Dendritic cell treated with granulocyte-macrophage colony-stimulating factor and Interleukin-4, amounts not matched to agents 40 ng/mL and 50 ng/mL, for 4 days (primary cell): Measurements from ENCODE around the gene TACSTD2.
"Not testable (repeated sequence)": the region's sequence is repeated elsewhere in the genome, so short reads cannot be mapped to it uniquely, and the experiment has no call there.

Experiments used
- H3K27ac Mint-ChIP-seq: one replicate; pipeline ENCODE4 v1.8.0; 2022; ENCODE audit warnings: mild to moderate bottlenecking, mixed read lengths
- H3K27me3 Mint-ChIP-seq: one replicate; pipeline ENCODE4 v1.8.0; 2022; ENCODE audit warnings: mild to moderate bottlenecking, mixed read lengths
- H3K36me3 Mint-ChIP-seq: one replicate; pipeline ENCODE4 v1.8.0; 2022; ENCODE audit warnings: low read depth, mixed read lengths
- H3K4me1 Mint-ChIP-seq: one replicate; pipeline ENCODE4 v1.8.0; 2022; ENCODE audit warnings: low read depth, mixed read lengths
- H3K4me3 Mint-ChIP-seq: one replicate; pipeline ENCODE4 v1.8.0; 2022; ENCODE audit warnings: mild to moderate bottlenecking, moderate library complexity, mixed read lengths
- H3K9me3 Mint-ChIP-seq: one replicate; pipeline ENCODE4 v1.8.0; 2022; ENCODE audit warnings: mixed read lengths
- intact Hi-C: fragments of 100-400 bp; cut with micrococcal nuclease; formaldehyde crosslinking; loops from one replicate; pipeline ENCODE4 v1.15.0; 2022

Gene TACSTD2

GRCh38 chr1:58583496-58583895, 6.4 kb upstream of the TACSTD2 start:
- Mint-ChIP-seq H3K27me3 (peaks cover 22% of the 10 kb centered on the region), H3K4me1 (peaks cover 24% of the 10 kb centered on the region), H3K9me3 (no peaks in the 10 kb centered on the region), H3K4me3 (no peak overlapping the region), H3K36me3 (no peaks in the 10 kb centered on the region), H3K27ac (no peak overlapping the region)
- intact Hi-C loops = loop anchor here (5.0 kb wide), 1 partner anchor 34 kb away; no protein-coding TSS in a partner anchor

DNA sequence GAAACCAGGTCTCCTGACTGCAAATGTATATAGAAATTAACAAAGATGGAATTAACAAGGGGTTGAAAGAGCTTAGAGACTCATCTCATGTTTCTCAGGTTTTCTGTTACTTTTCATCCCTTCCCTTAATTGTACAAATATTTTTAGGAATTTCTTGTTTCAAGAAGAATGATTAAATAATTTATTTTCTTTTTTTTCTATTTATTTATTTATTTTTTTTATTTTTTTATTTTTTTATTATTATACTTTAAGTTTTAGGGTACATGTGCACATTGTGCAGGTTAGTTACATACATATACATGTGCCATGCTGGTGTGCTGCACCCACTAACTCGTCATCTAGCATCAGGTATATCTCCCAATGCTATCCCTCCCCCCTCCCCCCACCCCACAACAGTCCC, 5.1 kb upstream of the TACSTD2 start:
- H3K4me1 Mint-ChIP-seq = peaks cover 35% of the 10 kb centered on the region
- not testable (repeated sequence) for H3K4me3 Mint-ChIP-seq, H3K36me3 Mint-ChIP-seq, H3K9me3 Mint-ChIP-seq, H3K27ac Mint-ChIP-seq
- H3K27me3 Mint-ChIP-seq = peaks cover 33% of the 10 kb centered on the region
- intact Hi-C loops = loop anchor here (5.0 kb wide), 1 partner anchor 35 kb away; no protein-coding TSS in a partner anchor

DNA sequence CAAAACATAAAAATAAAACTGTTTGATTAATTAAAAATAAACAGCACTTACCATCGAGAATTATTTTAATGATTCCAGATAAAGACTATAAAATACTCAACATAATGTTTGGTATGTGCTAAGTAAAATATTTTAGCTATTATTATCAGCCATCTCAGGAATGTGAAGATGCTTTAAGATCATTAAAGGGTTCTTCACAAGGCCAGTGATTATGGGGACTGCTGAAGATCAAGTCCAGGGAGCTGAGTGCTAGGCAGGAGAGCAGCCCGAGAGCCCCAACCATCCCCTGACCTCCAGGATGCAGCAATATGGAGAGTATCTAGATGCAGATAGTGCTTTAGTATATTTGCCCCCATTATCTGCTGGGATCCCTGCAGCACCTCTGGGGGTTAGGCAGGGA, 4.6 kb upstream of the TACSTD2 start:
- H3K4me1 Mint-ChIP-seq = peaks cover 38% of the 10 kb centered on the region
- H3K4me3 Mint-ChIP-seq = no peak overlapping the region
- intact Hi-C loops = loop anchor here (5.0 kb wide), 1 partner anchor 36 kb away; no protein-coding TSS in a partner anchor
- peaks cover 34% of the 10 kb centered on the region for H3K27me3 Mint-ChIP-seq
- H3K27ac Mint-ChIP-seq = no peak overlapping the region
- no peaks in the 10 kb centered on the region for H3K36me3 Mint-ChIP-seq
- no peaks in the 10 kb centered on the region for H3K9me3 Mint-ChIP-seq

DNA sequence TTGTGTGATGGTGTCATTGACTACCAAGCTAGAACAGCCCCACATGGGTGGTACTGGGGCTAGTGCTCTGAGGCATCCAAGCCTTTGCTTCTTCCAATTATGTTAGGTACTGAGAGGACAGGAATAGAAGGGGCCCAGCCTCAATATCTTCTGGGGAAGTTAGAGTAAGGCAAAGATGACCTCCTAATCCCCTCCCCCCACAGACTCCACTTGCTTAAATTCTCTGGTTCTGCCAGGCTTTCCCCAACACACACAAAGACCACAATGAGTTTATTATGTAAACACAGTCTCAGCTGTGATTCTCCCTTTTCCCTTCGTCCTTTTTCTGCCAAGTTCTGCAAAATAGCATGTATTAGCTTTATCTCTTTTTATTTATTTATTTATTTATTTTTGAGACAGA, 3.1 kb upstream of the TACSTD2 start:
- Mint-ChIP-seq H3K36me3 (no peaks in the 10 kb centered on the region), H3K27me3 (peaks cover 41% of the 10 kb centered on the region), H3K27ac (no peak overlapping the region), H3K4me1 (peaks cover 46% of the 10 kb centered on the region), H3K9me3 (no peaks in the 10 kb centered on the region), H3K4me3 (no peak overlapping the region)
- intact Hi-C loops = loop anchor here (5.0 kb wide), 1 partner anchor 37 kb away; no protein-coding TSS in a partner anchor

GRCh38 chr1:58577654-58578030, 590 bp upstream of the TACSTD2 start:
- intact Hi-C loops = no loop called here
- H3K27me3 Mint-ChIP-seq = peaks cover 61% of the 10 kb centered on the region
- H3K9me3 Mint-ChIP-seq = no peaks in the 10 kb centered on the region
- H3K4me3 Mint-ChIP-seq = peak overlapping the region; percentile 7
- H3K27ac Mint-ChIP-seq = no peak overlapping the region
- H3K36me3 Mint-ChIP-seq = no peaks in the 10 kb centered on the region
- peaks cover 26% of the 10 kb centered on the region for H3K4me1 Mint-ChIP-seq

GRCh38 chr1:58576325-58576726, 726 bp downstream of the TACSTD2 start:
- intact Hi-C loops = no loop called here
- Mint-ChIP-seq H3K27me3 (peaks cover 70% of the 10 kb centered on the region), H3K36me3 (no peaks in the 10 kb centered on the region), H3K4me3 (peak overlapping the region; percentile 80), H3K9me3 (no peaks in the 10 kb centered on the region), H3K4me1 (peaks cover 26% of the 10 kb centered on the region), H3K27ac (peak overlapping the region; percentile 60)

DNA sequence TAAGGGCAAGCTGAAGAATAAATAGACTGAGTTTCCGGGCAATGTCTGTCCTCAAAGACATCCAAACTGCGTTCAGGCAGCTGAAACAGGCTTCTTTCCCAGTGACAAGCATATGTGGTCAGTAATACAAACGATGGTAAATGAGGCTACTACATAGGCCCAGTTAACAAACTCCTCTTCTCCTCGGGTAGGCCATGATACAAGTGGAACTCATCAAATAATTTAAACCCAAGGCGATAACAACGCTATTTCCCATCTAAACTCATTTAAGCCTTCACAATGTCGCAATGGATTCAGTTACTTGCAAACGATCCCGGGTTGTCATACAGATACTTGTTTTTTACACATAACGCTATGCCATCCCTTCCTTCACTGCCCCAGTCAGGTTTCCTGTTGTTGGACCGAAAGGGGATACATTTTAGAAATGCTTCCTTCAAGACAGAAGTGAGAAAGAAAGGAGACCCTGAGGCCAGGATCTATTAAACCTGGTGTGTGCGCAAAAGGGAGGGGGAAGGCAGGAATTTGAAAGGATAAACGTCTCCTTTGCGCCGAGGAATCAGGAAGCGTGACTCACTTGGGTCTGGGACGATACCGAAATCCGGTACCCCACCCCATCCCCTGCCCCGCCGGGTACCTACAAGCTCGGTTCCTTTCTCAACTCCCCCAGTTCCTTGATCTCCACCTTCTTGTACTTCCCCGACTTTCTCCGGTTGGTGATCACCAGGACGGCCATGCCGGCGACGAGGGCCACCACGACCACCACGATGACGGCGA, 1.3 kb downstream of the TACSTD2 start:
- Mint-ChIP-seq H3K9me3 (no peaks in the 10 kb centered on the region), H3K36me3 (no peaks in the 10 kb centered on the region), H3K4me1 (peaks cover 26% of the 10 kb centered on the region), H3K27me3 (peaks cover 72% of the 10 kb centered on the region), H3K4me3 (peak overlapping the region; percentile 80), H3K27ac (peak overlapping the region; percentile 60)
- intact Hi-C loops = no loop called here

GRCh38 chr1:58574816-58575215, 2.2 kb downstream of the TACSTD2 start:
- H3K4me1 Mint-ChIP-seq = peaks cover 32% of the 10 kb centered on the region
- peaks cover 73% of the 10 kb centered on the region for H3K27me3 Mint-ChIP-seq
- H3K36me3 Mint-ChIP-seq = no peaks in the 10 kb centered on the region
- H3K9me3 Mint-ChIP-seq = no peaks in the 10 kb centered on the region
- H3K4me3 Mint-ChIP-seq = no peak overlapping the region
- intact Hi-C loops = no loop called here
- no peak overlapping the region for H3K27ac Mint-ChIP-seq

DNA sequence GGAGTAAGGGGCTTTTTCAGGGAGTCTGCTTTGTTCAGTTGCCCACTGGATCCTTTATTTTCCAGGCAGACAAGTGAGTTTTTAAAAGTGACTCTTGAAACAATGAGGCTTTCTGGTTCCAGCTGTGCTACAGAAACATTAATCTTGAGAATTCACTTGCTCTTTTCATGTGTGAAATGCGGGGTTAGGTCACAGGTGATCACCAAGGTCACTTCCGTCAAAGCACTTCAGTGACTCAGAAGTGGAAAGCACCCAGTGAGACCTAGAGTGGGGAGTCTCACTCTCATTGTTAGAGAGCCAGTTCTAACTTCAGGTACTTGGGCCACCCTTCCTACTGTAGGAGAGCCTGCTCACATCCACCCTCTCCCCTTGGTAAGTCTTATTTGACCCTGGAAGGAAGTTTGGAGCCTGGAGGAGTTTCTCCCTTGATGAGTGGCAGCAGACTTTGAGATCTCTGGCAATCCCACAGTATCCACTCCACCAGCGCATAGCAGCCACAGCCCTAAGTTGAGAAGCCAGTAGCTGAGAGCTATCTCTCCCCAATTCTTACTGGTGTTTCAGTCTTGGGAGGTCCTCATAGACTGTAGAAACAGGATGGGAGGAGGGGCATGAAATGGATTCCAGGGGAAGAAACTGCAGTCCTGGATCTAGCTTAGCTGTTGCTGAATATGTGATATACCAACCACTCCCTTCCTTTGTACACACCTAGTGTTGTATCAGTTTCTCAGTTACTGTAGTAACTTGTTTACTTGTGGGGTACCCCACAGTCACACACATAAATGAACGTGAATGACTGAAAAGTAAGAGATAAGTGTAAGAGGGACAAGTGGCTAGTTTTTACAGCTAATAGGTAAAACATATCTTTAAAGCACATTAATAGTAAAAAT, 3.1 kb downstream of the TACSTD2 start:
- H3K27ac Mint-ChIP-seq = no peak overlapping the region
- peaks cover 32% of the 10 kb centered on the region for H3K4me1 Mint-ChIP-seq
- H3K27me3 Mint-ChIP-seq = peaks cover 72% of the 10 kb centered on the region
- intact Hi-C loops = no loop called here
- no peak overlapping the region for H3K4me3 Mint-ChIP-seq
- no peaks in the 10 kb centered on the region for H3K9me3 Mint-ChIP-seq
- H3K36me3 Mint-ChIP-seq = no peaks in the 10 kb centered on the region

GRCh38 chr1:58573138-58573537, 3.9 kb downstream of the TACSTD2 start:
- H3K4me3 Mint-ChIP-seq = no peak overlapping the region
- H3K27me3 Mint-ChIP-seq = peaks cover 66% of the 10 kb centered on the region
- peaks cover 31% of the 10 kb centered on the region for H3K4me1 Mint-ChIP-seq
- no peak overlapping the region for H3K27ac Mint-ChIP-seq
- intact Hi-C loops = no loop called here
- H3K9me3 Mint-ChIP-seq = no peaks in the 10 kb centered on the region
- H3K36me3 Mint-ChIP-seq = no peaks in the 10 kb centered on the region

DNA sequence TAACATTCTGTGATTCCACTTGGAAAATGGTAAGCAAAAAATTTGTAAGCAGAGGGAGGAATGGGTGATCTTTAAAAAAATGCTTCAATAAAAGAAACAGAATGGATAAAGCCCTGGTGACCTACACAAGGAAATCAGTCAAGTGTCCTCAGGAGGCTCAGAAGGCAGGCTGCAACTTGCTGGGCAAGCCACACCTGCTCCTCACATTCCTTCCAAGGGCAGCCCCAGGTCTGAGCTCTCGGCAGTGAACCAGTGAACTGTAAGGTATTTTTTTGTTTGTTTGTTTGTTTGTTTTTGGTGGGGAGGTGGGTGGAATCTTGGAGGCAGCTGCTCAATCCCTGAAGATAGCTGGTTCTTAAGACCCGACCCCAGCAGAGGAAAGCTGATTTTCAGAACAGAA, 4.4 kb downstream of the TACSTD2 start:
- H3K27ac Mint-ChIP-seq = no peak overlapping the region
- H3K36me3 Mint-ChIP-seq = no peaks in the 10 kb centered on the region
- H3K4me3 Mint-ChIP-seq = no peak overlapping the region
- peaks cover 26% of the 10 kb centered on the region for H3K4me1 Mint-ChIP-seq
- peaks cover 63% of the 10 kb centered on the region for H3K27me3 Mint-ChIP-seq
- no peaks in the 10 kb centered on the region for H3K9me3 Mint-ChIP-seq
- intact Hi-C loops = no loop called here

GRCh38 chr1:58571616-58572015, 5.4 kb downstream of the TACSTD2 start:
- intact Hi-C loops = no loop called here
- H3K27ac Mint-ChIP-seq = no peak overlapping the region
- no peaks in the 10 kb centered on the region for H3K36me3 Mint-ChIP-seq
- H3K27me3 Mint-ChIP-seq = peaks cover 54% of the 10 kb centered on the region
- no peaks in the 10 kb centered on the region for H3K9me3 Mint-ChIP-seq
- H3K4me1 Mint-ChIP-seq = peaks cover 18% of the 10 kb centered on the region
- no peak overlapping the region for H3K4me3 Mint-ChIP-seq

DNA sequence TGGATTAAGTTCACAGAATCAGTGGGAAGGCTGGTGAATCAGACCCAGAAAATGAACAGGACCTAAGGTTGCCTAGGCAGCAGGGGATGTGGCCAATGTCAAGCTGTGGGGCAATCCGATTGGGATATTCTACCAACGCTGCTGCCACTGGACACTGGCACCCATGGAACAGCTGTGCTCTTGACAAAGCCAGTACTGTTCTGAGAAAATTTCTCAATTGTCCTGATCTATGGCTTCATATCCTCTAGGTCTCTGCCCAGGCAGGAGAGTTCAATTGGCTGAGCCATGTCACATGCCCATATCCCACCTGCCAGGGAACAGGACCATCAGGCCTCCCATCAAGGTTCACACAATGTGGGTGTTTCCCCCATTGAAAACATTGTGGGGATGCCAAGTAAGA, 6.2 kb downstream of the TACSTD2 start:
- H3K36me3 Mint-ChIP-seq = no peaks in the 10 kb centered on the region
- H3K27ac Mint-ChIP-seq = no peak overlapping the region
- H3K4me1 Mint-ChIP-seq = peaks cover 10% of the 10 kb centered on the region
- H3K9me3 Mint-ChIP-seq = no peaks in the 10 kb centered on the region
- intact Hi-C loops = no loop called here
- H3K4me3 Mint-ChIP-seq = no peak overlapping the region
- peaks cover 48% of the 10 kb centered on the region for H3K27me3 Mint-ChIP-seq

GRCh38 chr1:58570094-58570493, 7.0 kb downstream of the TACSTD2 start:
- Mint-ChIP-seq H3K4me3 (no peak overlapping the region), H3K27me3 (peaks cover 47% of the 10 kb centered on the region), H3K9me3 (no peaks in the 10 kb centered on the region), H3K4me1 (peaks cover 6% of the 10 kb centered on the region), H3K27ac (no peak overlapping the region), H3K36me3 (no peaks in the 10 kb centered on the region)
- intact Hi-C loops = no loop called here
